HG03571 (cell line): ENCODE measurements around the gene QPCTL.
"Not testable (repeated sequence)": the region's sequence is repeated elsewhere in the genome, so short reads cannot be mapped to it uniquely, and the experiment has no call there.

ENCODE experiments used
- ATAC-seq: cut with Tn5 transposase; IDR thresholded peaks from one replicate; pipeline ENCODE4 v1.9.1; 2021; ENCODE audit not compliant: unreplicated experiment

QPCTL gene

DNA sequence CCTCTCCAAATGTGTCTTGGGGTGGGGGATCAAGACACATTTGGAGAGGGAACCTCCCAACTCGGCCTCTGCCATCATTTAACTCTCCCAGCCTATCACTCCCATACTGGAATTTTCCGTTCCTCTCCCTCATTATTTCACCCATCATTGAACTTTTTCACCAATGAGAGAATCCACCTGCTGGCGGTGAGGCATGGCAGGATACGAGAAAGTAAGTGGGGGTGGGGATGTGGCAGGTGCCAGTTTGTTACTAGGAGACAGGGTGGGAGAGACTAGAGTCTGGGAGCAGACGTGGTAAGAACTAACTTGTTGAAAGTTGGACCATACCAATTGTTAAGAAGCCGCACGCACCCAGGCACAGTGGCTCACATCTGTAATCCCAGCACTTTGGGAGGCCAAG lies 17.5 kb upstream of the QPCTL start:
- ATAC-seq: no peak

DNA sequence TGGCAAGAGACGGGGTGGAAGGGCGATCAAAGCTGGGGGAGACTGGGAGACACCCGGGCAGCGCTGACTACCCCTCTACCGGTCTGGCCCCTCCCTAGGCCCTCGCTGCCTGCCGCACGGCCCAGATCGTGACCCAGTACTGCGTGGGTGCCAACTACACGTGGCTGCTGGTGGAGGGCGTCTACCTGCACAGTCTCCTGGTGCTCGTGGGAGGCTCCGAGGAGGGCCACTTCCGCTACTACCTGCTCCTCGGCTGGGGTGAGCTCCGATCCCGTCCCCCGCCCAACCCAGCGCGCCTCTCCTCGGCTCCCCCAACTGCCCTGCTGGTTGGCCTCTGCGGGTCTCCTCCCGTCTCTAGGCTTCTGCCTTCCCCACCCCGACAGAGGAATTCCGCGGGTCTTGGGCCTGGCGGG lies 15.6 kb upstream of the QPCTL start:
- ATAC-seq: no peak

DNA sequence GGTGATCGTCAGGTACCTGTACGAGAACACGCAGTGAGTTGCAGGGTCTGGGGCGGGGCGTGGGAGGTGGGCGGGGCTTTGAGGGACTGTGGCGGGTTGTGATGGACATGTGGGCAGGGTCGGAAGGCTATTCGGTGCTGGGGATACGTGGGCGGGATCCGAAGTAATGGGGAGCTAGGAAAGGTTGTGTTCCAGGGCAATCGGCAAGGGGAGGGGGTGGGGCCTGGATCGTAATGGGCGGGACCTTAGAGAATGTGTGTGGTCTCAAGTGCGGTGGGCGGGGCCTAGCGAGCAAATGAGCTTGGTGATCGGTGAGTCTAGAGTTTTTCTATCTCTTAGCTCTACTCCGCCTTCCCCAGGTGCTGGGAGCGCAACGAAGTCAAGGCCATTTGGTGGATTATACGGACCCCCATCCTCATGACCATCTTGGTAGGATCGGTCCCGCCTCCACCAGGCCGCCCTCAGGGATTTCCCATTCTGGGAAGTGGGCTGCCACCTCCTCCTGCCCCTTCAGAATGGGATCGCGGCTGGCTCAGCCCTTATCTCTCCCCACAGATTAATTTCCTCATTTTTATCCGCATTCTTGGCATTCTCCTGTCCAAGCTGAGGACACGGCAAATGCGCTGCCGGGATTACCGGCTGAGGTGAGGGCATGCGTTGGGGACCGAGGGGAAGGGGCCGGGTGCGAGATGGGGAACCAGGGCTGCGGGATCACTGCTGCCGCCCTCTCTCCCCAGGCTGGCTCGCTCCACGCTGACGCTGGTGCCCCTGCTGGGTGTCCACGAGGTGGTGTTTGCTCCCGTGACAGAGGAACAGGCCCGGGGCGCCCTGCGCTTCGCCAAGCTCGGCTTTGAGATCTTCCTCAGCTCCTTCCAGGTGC lies 14.9 kb upstream of the QPCTL start:
- ATAC-seq: no peak

DNA sequence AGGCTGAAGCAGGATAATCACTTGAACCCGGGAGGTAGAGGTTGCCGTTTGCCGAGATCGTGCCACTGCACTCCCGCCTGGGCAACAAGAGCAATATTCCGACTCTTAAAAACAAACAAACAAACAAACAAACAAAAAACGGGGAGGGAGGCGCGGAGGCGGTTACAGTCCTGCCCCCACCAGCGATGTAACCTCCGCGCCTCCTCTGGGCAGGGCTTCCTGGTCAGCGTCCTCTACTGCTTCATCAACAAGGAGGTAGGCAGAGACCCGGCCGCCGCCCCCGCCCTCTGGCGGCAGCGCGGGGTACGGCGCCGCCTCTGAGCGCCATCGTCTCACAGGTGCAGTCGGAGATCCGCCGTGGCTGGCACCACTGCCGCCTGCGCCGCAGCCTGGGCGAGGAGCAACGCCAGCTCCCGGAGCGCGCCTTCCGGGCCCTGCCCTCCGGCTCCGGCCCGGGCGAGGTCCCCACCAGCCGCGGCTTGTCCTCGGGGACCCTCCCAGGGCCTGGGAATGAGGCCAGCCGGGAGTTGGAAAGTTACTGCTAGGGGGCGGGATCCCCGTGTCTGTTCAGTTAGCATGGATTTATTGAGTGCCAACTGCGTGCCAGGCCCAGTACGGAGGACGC lies 11.0 kb upstream of the QPCTL start:
- ATAC-seq: no peak

DNA sequence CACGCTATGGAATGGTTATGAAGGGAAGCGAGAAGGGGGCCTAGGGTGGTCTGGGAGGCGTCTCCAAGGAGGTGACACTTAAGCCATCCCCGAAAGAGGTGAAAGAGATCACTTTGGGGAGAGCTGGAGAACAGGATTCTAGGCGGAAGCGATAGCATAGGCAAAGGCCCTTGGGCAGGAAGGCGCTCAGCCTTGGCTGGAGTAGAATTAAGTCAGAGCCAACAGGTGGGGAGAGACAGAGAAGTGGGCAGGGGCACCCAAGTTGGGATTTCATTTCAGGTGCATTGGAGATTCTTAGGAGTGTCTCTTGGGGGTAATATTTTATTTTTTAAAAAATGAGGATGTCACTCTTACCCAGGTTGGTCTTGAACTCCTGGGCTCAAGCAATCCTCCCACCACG lies 10.3 kb upstream of the QPCTL start:
- ATAC-seq: no peak

DNA sequence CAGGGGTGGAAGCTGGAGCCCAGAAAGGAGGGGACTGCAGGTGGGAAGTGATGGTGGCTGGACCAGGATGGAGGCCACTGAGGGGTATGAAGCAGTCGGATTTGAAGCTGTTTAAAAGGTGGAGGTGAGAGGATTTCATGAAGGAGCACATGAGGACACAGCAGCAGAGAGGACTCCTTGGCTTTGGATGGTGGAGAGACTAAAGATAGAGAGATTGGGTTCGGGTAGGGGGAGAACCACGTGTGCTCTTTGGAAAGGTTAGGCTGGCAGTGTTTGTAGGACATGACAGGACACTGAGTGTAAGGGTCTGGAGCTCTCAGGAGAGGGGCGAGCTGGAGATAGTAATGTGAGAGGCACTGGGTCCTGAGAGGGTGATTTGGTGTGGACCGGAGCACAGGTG lies 9.6 kb upstream of the QPCTL start:
- no peak for ATAC-seq

DNA sequence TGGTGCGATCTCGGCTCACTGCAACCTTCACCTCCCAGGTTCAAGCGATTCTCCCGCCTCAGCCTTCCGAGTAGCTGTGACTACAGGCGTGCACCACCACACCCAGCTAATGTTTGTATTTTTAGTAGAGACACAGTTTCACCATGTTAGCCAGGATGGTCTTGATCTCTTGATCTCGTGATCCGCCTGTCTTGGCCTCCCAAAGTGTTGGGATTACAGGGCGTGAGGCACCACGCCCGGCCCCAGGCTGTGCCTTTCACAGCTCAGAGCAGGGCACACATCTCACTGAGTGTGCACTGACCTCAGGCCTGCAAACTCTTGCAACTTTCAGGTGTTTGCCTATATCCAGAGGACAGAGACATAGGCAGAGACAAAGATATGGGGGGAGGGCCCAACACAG lies 7.4 kb upstream of the QPCTL start:
- not testable (repeated sequence) for ATAC-seq

DNA sequence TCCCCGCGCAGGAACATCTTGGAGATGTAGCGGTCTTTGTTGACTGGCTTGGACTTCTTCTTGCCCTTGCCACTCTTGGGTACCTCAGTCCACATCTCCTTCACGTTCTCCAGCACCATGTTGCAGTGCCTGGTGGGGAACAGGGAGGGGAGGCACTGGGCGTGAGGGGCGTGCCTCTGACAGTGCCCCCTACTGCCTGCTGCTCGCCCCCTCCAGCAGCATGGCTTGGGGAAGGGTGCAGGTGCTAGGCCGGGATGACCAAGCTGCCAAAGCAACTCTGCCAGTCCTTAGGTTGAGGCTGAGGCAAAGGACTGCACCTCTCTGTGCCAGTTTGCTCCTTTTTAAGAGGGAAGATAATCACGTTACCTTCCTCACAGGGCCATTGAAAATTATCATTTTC lies 4.9 kb upstream of the QPCTL start:
- no peak for ATAC-seq

DNA sequence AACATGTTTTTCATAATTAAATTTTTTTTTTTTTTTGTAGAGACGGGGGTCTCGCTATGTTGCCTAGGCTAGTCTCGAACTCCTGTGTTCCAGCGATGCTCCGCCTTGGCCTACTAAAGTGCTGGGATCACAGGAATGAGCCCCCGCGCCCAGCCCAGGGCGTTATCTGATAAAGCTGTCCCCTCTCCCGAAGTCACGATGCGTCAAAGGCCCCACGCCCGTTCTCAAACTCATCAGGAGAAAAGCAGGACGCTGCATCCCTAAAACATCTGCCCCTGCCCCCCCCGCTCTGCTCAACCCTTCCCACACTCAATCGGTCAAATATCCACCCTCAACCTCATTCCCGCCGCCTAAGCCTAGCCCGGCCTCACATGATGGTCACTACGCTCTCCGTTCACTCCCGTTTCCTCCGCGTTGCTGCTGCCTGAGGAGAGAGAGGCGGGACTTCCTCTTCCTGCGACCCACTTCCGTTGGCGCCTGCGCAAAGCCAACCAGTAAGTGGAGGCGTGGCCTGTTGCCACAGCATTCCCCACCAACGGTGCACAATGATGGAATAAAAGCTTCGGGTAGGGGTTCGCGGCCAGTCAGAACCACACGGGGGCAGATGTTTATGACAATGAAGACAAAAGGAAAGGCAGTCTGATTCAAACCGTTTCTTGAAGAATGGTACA lies 815 bp upstream of the QPCTL start, which contains the start of gene SNRPD2:
Gene SNRPD2 (minus strand): TSS at position 438 of the 671 bp plus-strand sequence. CDS start 65 bp downstream, at position 373.
- peak; percentile 38 for ATAC-seq

DNA sequence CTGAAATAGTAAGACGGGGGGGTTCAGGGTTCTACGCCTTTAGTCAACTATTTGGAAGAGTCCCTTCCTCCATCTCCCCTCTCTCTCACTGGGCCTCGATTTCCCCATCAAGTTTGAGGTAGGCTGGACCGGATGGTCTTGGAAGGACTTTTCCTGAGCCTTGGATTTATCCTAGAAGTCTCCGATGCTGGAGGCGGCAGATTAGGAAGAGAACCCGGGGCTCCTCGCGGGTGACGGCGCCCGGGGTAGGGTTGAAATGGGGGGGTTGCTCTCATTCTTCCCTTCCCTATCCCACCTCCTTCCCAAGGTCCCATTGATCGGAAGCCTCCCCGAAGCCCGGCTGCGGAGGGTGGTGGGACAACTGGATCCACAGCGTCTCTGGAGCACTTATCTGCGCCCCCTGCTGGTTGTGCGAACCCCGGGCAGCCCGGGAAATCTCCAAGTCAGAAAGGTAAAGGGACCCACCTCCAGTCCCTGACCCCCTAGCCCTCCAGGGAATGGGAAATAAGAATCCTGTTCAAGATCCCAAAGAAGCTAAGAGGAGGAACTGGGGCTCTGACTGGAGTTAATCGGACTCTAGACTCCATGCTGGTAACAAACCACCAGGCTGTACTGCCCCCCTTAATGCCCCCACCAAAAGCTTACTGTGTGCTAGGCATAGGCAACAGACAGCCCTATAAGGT lies 781 bp downstream of the QPCTL start:
- no peak for ATAC-seq

DNA sequence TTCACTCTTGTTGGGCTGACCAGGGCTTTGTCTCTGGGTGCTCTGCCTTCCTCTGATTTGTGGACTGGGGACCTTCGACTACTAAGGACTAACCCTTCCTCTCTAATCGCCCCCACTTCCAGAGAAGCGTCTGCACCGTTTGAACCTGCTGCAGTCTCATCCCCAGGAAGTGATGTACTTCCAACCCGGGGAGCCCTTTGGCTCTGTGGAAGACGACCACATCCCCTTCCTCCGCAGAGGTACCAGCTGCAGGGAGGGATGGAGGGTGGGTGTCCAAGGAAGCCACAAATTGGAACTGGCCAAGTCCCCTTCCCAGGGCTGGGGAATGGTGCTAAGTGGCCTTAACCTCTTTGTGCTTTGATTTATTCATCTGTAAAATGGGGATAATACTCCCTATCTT lies 9.2 kb downstream of the QPCTL start:
- no peak for ATAC-seq

DNA sequence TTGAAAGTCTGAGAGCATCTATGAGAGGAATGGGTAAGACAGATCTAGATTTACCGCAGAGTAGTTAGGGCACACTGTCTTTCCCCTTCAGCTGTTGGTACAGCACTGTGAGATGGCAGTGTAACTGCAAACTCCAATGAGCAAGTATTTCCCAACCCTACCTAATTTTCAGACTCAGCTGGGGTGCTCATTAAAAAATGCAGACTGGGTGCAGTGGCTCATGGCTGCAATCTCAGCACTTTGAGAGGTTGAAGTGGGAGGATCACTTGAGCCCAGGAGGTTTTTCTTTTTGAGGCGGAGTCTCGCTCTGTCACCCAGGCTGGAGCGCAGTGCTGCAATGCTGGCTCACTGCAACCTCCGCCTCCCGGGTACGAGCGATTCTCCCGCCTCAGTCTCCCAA lies 12.6 kb downstream of the QPCTL start:
- ATAC-seq: no peak

DNA sequence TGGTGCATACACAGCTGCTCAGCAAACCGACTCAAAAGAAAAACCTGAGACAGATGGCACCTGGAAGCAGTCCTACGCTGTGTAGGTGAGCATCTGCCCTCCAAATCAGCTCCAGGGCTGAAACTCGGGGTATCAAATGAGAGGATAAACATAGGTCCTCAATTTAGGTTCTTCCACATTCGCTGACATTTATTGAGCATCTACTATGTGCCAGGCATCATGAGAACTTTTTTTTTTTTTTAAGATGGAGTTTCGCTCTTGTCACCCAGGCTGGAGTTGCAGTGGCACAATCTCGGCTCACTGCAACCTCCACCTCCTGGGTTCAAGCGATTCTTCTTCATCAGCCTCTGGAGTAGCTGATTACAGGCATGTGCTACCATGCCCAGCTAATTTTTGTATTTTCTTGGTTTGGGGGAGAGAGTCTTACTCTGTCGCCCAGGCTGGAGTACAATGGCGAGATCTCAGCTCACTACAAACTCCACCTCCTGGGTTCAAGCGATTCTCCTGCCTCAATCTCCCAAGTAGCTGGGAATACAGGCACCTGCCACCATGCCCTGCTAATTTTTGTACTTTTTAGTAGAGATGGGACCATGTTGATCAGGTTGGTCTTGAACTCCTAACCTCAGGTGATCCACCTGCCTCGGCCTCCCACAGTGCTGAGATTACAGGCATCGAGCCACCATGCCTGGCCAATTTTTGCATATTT lies 13.4 kb downstream of the QPCTL start:
- ATAC-seq: no peak

DNA sequence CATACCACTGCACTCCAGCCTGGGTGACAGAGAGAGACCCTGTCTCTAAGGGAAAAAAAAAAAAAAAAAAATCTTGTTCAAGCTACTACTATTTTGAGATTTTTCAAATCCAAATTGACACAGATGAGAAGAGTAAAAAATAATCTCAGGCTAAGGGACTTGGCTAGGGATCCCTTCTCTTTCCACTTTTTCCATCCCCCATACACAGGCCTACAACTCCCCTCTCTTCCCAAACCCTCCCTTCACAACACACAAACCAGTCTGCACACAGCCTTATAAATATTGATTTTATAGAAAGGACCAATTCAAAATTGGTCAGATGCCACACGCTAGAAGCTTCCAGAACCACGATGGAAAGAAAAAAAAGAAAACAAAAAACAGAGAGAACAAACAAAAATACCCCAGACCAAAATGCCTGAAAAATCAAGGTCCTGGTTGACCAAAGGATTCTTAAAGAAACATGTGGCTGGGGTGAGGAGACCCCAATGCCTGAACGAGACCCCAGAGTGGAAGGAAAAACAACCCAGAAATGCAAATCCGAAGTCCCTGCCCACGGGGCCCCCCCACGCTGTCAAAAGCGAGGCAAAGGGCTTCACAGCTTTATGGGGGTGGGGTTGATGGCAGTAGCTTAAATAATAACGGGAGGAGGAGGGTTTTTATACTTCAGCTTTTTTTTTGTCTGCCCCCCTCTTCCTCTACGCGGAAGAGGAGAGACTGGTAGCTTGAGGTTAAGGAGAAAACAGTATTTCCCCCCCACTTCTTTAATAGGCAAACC lies 18.1 kb downstream of the QPCTL start:
- ATAC-seq: no peak

DNA sequence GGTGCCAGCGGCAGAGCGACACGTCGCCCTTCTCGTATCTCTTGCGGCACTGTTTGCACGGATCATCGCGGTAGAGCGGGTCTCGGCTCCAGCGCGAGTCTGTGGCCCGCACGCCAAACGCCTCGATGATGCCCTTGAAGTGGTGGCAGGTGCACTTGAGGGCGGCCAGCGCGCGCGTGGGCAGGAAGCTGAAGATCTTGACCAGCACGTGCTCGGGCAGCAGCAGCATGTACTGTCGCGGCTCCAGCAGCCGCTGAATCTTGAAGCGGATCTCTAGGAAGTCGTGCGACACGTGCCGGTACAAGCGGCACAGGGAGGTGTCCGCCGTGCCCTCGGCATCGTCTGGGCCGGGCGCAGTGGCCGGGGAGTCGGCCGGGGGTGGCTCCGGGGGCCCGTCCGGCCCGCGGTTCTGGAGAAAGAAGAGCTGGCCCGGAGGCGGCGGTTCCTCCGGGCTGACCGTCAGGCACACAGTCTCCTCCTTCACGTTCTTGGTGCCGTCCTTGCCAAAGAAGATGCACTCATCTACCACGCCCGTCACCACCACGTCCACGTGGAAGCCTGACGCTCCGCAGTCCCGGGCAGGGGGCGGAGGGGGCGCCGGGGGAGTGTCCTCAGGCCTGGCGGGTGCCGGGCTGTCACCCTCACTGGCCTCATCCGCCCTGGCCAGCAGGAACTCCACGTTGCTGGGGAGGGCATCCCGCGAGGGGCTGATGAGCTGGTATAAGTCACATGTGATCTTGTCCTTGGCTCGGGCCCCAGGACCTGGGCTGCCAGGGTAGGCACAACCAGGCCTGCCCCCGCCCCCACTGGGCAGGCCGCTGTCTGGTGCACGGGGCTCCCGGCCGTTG lies 19.6 kb downstream of the QPCTL start:
- ATAC-seq: no peak

DNA sequence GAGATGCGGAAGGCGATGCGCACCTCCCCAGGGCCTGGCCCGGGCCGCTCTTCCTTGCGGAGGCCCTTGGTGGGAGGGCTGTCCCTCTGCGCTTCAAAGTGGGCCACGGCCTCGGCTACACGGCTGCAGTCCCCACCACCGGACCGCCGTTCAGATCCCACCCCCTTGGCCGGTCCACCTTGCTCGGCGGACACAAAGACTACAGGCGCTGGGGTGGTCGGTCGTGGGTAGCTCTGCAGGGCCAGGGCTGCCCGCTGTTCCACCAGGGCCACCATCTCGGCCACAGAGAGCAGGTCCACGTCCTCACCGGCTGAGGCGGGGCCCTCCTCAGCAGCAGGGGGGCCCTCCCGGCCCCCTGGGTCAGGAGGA lies 20.2 kb downstream of the QPCTL start:
- no peak for ATAC-seq

DNA sequence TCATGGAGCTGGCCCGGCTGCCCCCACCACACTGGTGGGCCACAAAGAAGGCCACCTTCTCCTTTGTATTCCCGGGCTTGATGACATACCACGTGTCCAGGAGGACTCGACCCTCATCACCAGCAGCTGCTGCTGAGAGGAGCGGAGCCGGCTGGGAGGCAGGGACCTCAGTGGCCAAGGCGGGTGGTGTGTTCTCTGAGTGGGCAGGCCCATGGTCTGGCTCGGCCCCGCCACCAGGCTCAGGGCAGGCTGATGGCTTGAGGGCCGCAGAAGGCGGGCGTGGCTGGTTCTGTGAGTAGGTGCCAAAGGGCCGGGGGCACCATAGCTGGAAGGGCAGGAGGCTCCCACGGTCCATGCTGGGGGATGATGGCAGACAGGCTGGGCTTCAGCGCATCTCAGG lies 20.7 kb downstream of the QPCTL start:
- no peak for ATAC-seq

DNA sequence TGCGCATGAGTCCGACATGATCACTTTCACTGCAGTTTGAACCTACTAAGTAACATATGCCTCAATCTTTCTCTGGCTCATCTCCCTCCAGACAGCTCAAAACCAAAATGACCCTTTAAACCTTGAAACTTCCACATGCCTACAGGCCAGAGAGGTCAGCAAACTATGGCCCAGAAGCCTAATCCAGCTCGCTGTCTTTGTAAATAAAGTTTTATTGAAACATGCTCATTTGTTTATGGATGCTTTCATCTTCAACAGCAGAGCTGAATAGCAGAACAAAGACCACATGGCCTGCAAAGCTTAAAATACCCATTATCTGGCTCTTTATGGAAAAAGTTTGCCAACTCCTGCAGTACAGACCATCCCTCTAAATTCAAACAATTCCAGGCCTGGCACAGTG lies 22.7 kb downstream of the QPCTL start:
- no peak for ATAC-seq
